Heart left ventricle (tissue), 13 donors: ENCODE measurements around the gene RIN3.

ENCODE experiments used
- POLR2A ChIP-seq, 2 donors: fragments of 450-650 bp; IDR thresholded peaks; one replicate each; pipeline ENCODE4 v1.6.1; 2017; ENCODE audit warnings: antibody characterized with exemption in 2 of 2, mild to moderate bottlenecking in 2 of 2, moderate library complexity in 2 of 2
- TF ChIP-seq, protein P1 (sequence below), 12 donors: fragments of 200-600 bp; sonication (generic) in 4 of 12; IDR thresholded peaks; one replicate each; pipeline versions ENCODE4 v1.5.0 to v1.8.0; 2018 to 2022; ENCODE audit warnings: antibody characterized with exemption in 12 of 12, mild to moderate bottlenecking in 5 of 12
- donor health status: ischemic (EF 13 %, LVEDD 7.1; RV severe dilation, severe dysfunction).
- donor health status: DM: no; HTN: yes; CAD: no.
- donor health status: DM: no; HTN: no; CAD: no.
- donor health status: ischemic (EF 25% LVEDD 6.9; RV normal size, moderate dysfunction).
- donor health status: ischemic (EF 25% LVEDD 5.7; RV mildly dilated, moderate dysfunction).
- donor health status: ischemic (EF 35%, LVEDD 5.7; RV mildly dilated, moderate dysfunction).
- donor health status: nonischemic (EF 11% LVEDD 7.7; RV severe dilation, severe dysfunction).
- donor health status: DM: yes; HTN: yes; CAD: no.
- donor health status: PGD.
- donor health status: ischemic (EF 29% LVEDD 5.4; RV normal size, mild dysfunction).
- donor health status: nonischemic (EF 23%, LVEDD 6.1; RV moderate dilation, normal function).

DNA sequence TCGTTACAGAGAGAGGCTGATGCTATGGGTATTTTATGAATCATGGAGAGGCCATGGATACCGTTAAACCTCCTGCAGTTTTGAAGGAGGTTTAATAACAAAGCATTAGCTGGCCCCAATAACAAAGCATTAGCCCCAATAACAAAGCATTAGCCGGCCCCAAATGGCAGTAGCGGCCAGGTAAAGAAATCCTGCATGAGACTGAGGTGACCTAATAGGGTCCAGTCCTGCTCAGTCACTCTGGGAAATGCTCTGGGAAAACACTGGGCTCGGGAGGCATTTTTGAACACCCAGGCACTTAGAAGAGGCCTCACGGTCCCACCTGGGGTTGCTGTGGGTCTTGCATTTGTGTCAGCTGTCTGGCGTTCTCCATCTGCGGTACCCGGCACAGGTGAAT lies 776 bp upstream of the RIN3 start:
- TF ChIP-seq, protein P1, sequence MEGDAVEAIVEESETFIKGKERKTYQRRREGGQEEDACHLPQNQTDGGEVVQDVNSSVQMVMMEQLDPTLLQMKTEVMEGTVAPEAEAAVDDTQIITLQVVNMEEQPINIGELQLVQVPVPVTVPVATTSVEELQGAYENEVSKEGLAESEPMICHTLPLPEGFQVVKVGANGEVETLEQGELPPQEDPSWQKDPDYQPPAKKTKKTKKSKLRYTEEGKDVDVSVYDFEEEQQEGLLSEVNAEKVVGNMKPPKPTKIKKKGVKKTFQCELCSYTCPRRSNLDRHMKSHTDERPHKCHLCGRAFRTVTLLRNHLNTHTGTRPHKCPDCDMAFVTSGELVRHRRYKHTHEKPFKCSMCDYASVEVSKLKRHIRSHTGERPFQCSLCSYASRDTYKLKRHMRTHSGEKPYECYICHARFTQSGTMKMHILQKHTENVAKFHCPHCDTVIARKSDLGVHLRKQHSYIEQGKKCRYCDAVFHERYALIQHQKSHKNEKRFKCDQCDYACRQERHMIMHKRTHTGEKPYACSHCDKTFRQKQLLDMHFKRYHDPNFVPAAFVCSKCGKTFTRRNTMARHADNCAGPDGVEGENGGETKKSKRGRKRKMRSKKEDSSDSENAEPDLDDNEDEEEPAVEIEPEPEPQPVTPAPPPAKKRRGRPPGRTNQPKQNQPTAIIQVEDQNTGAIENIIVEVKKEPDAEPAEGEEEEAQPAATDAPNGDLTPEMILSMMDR (IDR thresholded peaks at IDR 0.05) = no peak
- TF ChIP-seq POLR2A (IDR thresholded peaks at IDR 0.05) = no peak
